ENCODE data around the gene TMEM107.

The TMEM107 gene

GRCh38 chr17:8140065-8141029 lies 35.8 kb downstream of the TMEM107 start:
- H3K27ac ChIP-seq = peak overlapping the region; percentile 78
- no peak for DNase-seq (ENCODE audit: low read depth, low spot score)

- peak overlapping the region; percentile 78 for H3K27ac ChIP-seq
- DNase-seq (ENCODE audit: low read depth, low spot score) = peak; percentile 67
Observed at GRCh38 chr17:8138672-8139371, 37.4 kb downstream of the TMEM107 start.

GRCh38 chr17:8138374-8138671 lies 37.9 kb downstream of the TMEM107 start:
- H3K27ac ChIP-seq = peak overlapping the region; percentile 78
- no peak for DNase-seq (ENCODE audit: low read depth, low spot score)

- peak overlapping the region; percentile 78 for H3K27ac ChIP-seq
- no peak for DNase-seq (ENCODE audit: low read depth, low spot score)
Observed at GRCh38 chr17:8137645-8138373, 38.4 kb downstream of the TMEM107 start.

GRCh38 chr17:8133941-8134340 lies 42.2 kb downstream of the TMEM107 start:
- H3K27ac ChIP-seq = no peak overlapping the region
- DNase-seq (ENCODE audit: low read depth, low spot score) = no peak

- no peak for DNase-seq (ENCODE audit: low read depth, low spot score)
- H3K27ac ChIP-seq = no peak overlapping the region
Observed at GRCh38 chr17:8133399-8133798, 42.8 kb downstream of the TMEM107 start.

- no peak overlapping the region for H3K27ac ChIP-seq
- DNase-seq (ENCODE audit: low read depth, low spot score) = no peak
Observed at GRCh38 chr17:8131844-8132441, 44.2 kb downstream of the TMEM107 start.

- no peak for DNase-seq (ENCODE audit: low read depth, low spot score)
- no peak overlapping the region for H3K27ac ChIP-seq
Observed at GRCh38 chr17:8128125-8128784, 47.9 kb downstream of the TMEM107 start.

- peak overlapping the region; percentile 50 for H3K27ac ChIP-seq
- DNase-seq (ENCODE audit: low read depth, low spot score) = no peak
Observed at GRCh38 chr17:8126491-8127066, 49.6 kb downstream of the TMEM107 start.

- H3K27ac ChIP-seq = peak overlapping the region; percentile 50
- DNase-seq (ENCODE audit: low read depth, low spot score) = no peak
Observed at GRCh38 chr17:8125947-8126490, 50.2 kb downstream of the TMEM107 start.

- DNase-seq (ENCODE audit: low read depth, low spot score) = no peak
- H3K27ac ChIP-seq = no peak overlapping the region
Observed at GRCh38 chr17:8125154-8125946, 50.8 kb downstream of the TMEM107 start.

GRCh38 chr17:8124350-8125153 lies 51.6 kb downstream of the TMEM107 start:
- DNase-seq (ENCODE audit: low read depth, low spot score) = no peak
- no peak overlapping the region for H3K27ac ChIP-seq

GRCh38 chr17:8123695-8124349 lies 52.4 kb downstream of the TMEM107 start, which contains the start of gene HES7:
HES7 (minus strand) TSS chr17:8124106; CDS start chr17:8124084, 22 bp downstream.
- H3K27ac ChIP-seq = peak within 1 kb of the TSS; percentile 94
- no peak for DNase-seq (ENCODE audit: low read depth, low spot score)

- DNase-seq (ENCODE audit: low read depth, low spot score) = no peak
- H3K27ac ChIP-seq = peak overlapping the region; percentile 94
Observed at GRCh38 chr17:8122924-8123694, 53.1 kb downstream of the TMEM107 start.
